Cerebellar cortex (tissue), 1 donor: ENCODE results near the gene ANO4.
A peak's percentile ranks its signal among the peaks of the same experiment; 100 is the strongest.

Source experiments
- DNase-seq: peaks from one replicate; pipeline ENCODE4 v3.0.0-alpha.2; 2015; ENCODE audit warnings: low spot score

Gene ANO4

GRCh38 chr12:100808777-100809176 is 14.2 kb downstream of the ANO4 start:
- no peak for DNase-seq

GRCh38 chr12:100820314-100820713 is 25.7 kb downstream of the ANO4 start:
- no peak for DNase-seq

- no peak for DNase-seq
Measured at GRCh38 chr12:100823963-100824362, 29.4 kb downstream of the ANO4 start.

- DNase-seq = no peak
Measured at GRCh38 chr12:100824476-100824875, 29.9 kb downstream of the ANO4 start.

- DNase-seq = peak; percentile 8
Measured at GRCh38 chr12:100826323-100826722, 31.7 kb downstream of the ANO4 start.

- DNase-seq = peak; percentile 12
Measured at GRCh38 chr12:100827901-100828520, 33.4 kb downstream of the ANO4 start.

GRCh38 chr12:100830003-100830795 is 35.6 kb downstream of the ANO4 start:
- DNase-seq = no peak

- no peak for DNase-seq
Measured at GRCh38 chr12:100833282-100833681, 38.7 kb downstream of the ANO4 start.

- DNase-seq = no peak
Measured at GRCh38 chr12:100840748-100841147, 46.2 kb downstream of the ANO4 start.

GRCh38 chr12:100842156-100842555 is 47.6 kb downstream of the ANO4 start:
- DNase-seq = no peak

- no peak for DNase-seq
Measured at GRCh38 chr12:100843061-100843460, 48.5 kb downstream of the ANO4 start.

GRCh38 chr12:100845095-100845494 is 50.5 kb downstream of the ANO4 start:
- no peak for DNase-seq

GRCh38 chr12:100851637-100852036 is 57.1 kb downstream of the ANO4 start:
- DNase-seq = no peak

- no peak for DNase-seq
Measured at GRCh38 chr12:100857418-100857817, 62.8 kb downstream of the ANO4 start.

- DNase-seq = no peak
Measured at GRCh38 chr12:100857971-100858370, 63.4 kb downstream of the ANO4 start.

- no peak for DNase-seq
Measured at GRCh38 chr12:100858656-100859055, 64.1 kb downstream of the ANO4 start.

GRCh38 chr12:100859063-100859627 is 64.6 kb downstream of the ANO4 start:
- DNase-seq = no peak

GRCh38 chr12:100860611-100861010 is 66.0 kb downstream of the ANO4 start:
- no peak for DNase-seq

- no peak for DNase-seq
Measured at GRCh38 chr12:100862676-100863075, 68.1 kb downstream of the ANO4 start.

GRCh38 chr12:100864366-100864765 is 69.8 kb downstream of the ANO4 start:
- DNase-seq = no peak

- DNase-seq = no peak
Measured at GRCh38 chr12:100867639-100868393, 73.2 kb downstream of the ANO4 start.

GRCh38 chr12:100868487-100868886 is 73.9 kb downstream of the ANO4 start:
- no peak for DNase-seq
